Measurements from ENCODE around the gene SLC16A4.
A peak's percentile ranks its signal among the peaks of the same experiment; 100 is the strongest.

Gene SLC16A4

GRCh38 chr1:110393691-110394492 lies 3.1 kb upstream of the SLC16A4 start:
- H3K36me3 ChIP-seq (ENCODE audit: control insufficient read depth in 2 of 2, insufficient read depth in 2 of 2, low read length in 2 of 2) = peaks cover 0 to 2% of the 10 kb centered on the region in 2 donors
- no peak overlapping the region for H3K4me3 ChIP-seq (ENCODE audit: low read length in 2 of 2)
- H3K27me3 ChIP-seq (ENCODE audit: control insufficient read depth in 2 of 2, insufficient read depth in 2 of 2, low read length in 2 of 2) = no peaks in the 10 kb centered on the region
- peaks cover 0 to 6% of the 10 kb centered on the region in 2 donors for H3K4me1 ChIP-seq (ENCODE audit: control insufficient read depth in 2 of 2, insufficient read depth in 2 of 2, low read length in 2 of 2)
- H3K27ac ChIP-seq (ENCODE audit: low read depth in 2 of 2, low read length in 2 of 2) = peak overlapping the region; percentile 9 to 36
- H3K9me3 ChIP-seq (ENCODE audit: control insufficient read depth in 2 of 2, low read length in 2 of 2) = no peaks in the 10 kb centered on the region
- H3K9ac ChIP-seq (ENCODE audit: low read depth in 1 of 2, low read length in 2 of 2) = no peak overlapping the region

GRCh38 chr1:110393286-110393685 lies 2.5 kb upstream of the SLC16A4 start:
- Histone ChIP-seq H3K4me3 (ENCODE audit: low read length in 2 of 2) (no peak overlapping the region), H3K27me3 (ENCODE audit: control insufficient read depth in 2 of 2, insufficient read depth in 2 of 2, low read length in 2 of 2) (no peaks in the 10 kb centered on the region), H3K9me3 (ENCODE audit: control insufficient read depth in 2 of 2, low read length in 2 of 2) (no peaks in the 10 kb centered on the region), H3K36me3 (ENCODE audit: control insufficient read depth in 2 of 2, insufficient read depth in 2 of 2, low read length in 2 of 2) (peaks cover 0 to 2% of the 10 kb centered on the region in 2 donors), H3K27ac (ENCODE audit: low read depth in 2 of 2, low read length in 2 of 2) (peak overlapping the region in 1 of 2 donors; percentile 9), H3K4me1 (ENCODE audit: control insufficient read depth in 2 of 2, insufficient read depth in 2 of 2, low read length in 2 of 2) (peaks cover 0 to 6% of the 10 kb centered on the region in 2 donors), H3K9ac (ENCODE audit: low read depth in 1 of 2, low read length in 2 of 2) (no peak overlapping the region)

GRCh38 chr1:110390096-110390495 lies 730 bp downstream of the SLC16A4 start:
- Histone ChIP-seq H3K27me3 (ENCODE audit: control insufficient read depth in 2 of 2, insufficient read depth in 2 of 2, low read length in 2 of 2) (no peaks in the 10 kb centered on the region), H3K27ac (ENCODE audit: low read depth in 2 of 2, low read length in 2 of 2) (no peak overlapping the region), H3K4me1 (ENCODE audit: control insufficient read depth in 2 of 2, insufficient read depth in 2 of 2, low read length in 2 of 2) (peaks cover 0 to 11% of the 10 kb centered on the region in 2 donors), H3K4me3 (ENCODE audit: low read length in 2 of 2) (no peak overlapping the region), H3K36me3 (ENCODE audit: control insufficient read depth in 2 of 2, insufficient read depth in 2 of 2, low read length in 2 of 2) (peaks cover 0 to under 1% of the 10 kb centered on the region in 2 donors), H3K9me3 (ENCODE audit: control insufficient read depth in 2 of 2, low read length in 2 of 2) (no peaks in the 10 kb centered on the region), H3K9ac (ENCODE audit: low read depth in 1 of 2, low read length in 2 of 2) (no peak overlapping the region)

- Histone ChIP-seq H3K9ac (ENCODE audit: low read depth in 1 of 2, low read length in 2 of 2) (no peak overlapping the region), H3K36me3 (ENCODE audit: control insufficient read depth in 2 of 2, insufficient read depth in 2 of 2, low read length in 2 of 2) (no peaks in the 10 kb centered on the region), H3K4me1 (ENCODE audit: control insufficient read depth in 2 of 2, insufficient read depth in 2 of 2, low read length in 2 of 2) (peaks cover 0 to 13% of the 10 kb centered on the region in 2 donors), H3K9me3 (ENCODE audit: control insufficient read depth in 2 of 2, low read length in 2 of 2) (no peaks in the 10 kb centered on the region), H3K4me3 (ENCODE audit: low read length in 2 of 2) (no peak overlapping the region), H3K27ac (ENCODE audit: low read depth in 2 of 2, low read length in 2 of 2) (no peak overlapping the region), H3K27me3 (ENCODE audit: control insufficient read depth in 2 of 2, insufficient read depth in 2 of 2, low read length in 2 of 2) (no peaks in the 10 kb centered on the region)
These were observed 3.6 kb downstream of the SLC16A4 start for GRCh38 chr1:110387048-110387754.

- Histone ChIP-seq H3K27me3 (ENCODE audit: control insufficient read depth in 2 of 2, insufficient read depth in 2 of 2, low read length in 2 of 2) (no peaks in the 10 kb centered on the region), H3K4me3 (ENCODE audit: low read length in 2 of 2) (peak overlapping the region in 1 of 2 donors; percentile 20), H3K9me3 (ENCODE audit: control insufficient read depth in 2 of 2, low read length in 2 of 2) (no peaks in the 10 kb centered on the region), H3K36me3 (ENCODE audit: control insufficient read depth in 2 of 2, insufficient read depth in 2 of 2, low read length in 2 of 2) (no peaks in the 10 kb centered on the region), H3K27ac (ENCODE audit: low read depth in 2 of 2, low read length in 2 of 2) (peak overlapping the region in 1 of 2 donors; percentile 33), H3K4me1 (ENCODE audit: control insufficient read depth in 2 of 2, insufficient read depth in 2 of 2, low read length in 2 of 2) (peaks cover 0 to 13% of the 10 kb centered on the region in 2 donors), H3K9ac (ENCODE audit: low read depth in 1 of 2, low read length in 2 of 2) (no peak overlapping the region)
These were observed 5.5 kb downstream of the SLC16A4 start for GRCh38 chr1:110385369-110385768.

- Histone ChIP-seq H3K9me3 (ENCODE audit: control insufficient read depth in 2 of 2, low read length in 2 of 2) (no peaks in the 10 kb centered on the region), H3K36me3 (ENCODE audit: control insufficient read depth in 2 of 2, insufficient read depth in 2 of 2, low read length in 2 of 2) (no peaks in the 10 kb centered on the region), H3K9ac (ENCODE audit: low read depth in 1 of 2, low read length in 2 of 2) (no peak overlapping the region), H3K4me3 (ENCODE audit: low read length in 2 of 2) (peak overlapping the region; percentile 26 to 45), H3K4me1 (ENCODE audit: control insufficient read depth in 2 of 2, insufficient read depth in 2 of 2, low read length in 2 of 2) (peaks cover 0 to 13% of the 10 kb centered on the region in 2 donors), H3K27ac (ENCODE audit: low read depth in 2 of 2, low read length in 2 of 2) (peak overlapping the region; percentile 45 to 55), H3K27me3 (ENCODE audit: control insufficient read depth in 2 of 2, insufficient read depth in 2 of 2, low read length in 2 of 2) (no peaks in the 10 kb centered on the region)
These were observed 6.1 kb downstream of the SLC16A4 start for GRCh38 chr1:110384581-110385321.

GRCh38 chr1:110383251-110383990 lies 7.4 kb downstream of the SLC16A4 start:
- peaks cover 0 to 13% of the 10 kb centered on the region in 2 donors for H3K4me1 ChIP-seq (ENCODE audit: control insufficient read depth in 2 of 2, insufficient read depth in 2 of 2, low read length in 2 of 2)
- no peak overlapping the region for H3K9ac ChIP-seq (ENCODE audit: low read depth in 1 of 2, low read length in 2 of 2)
- H3K27me3 ChIP-seq (ENCODE audit: control insufficient read depth in 2 of 2, insufficient read depth in 2 of 2, low read length in 2 of 2) = no peaks in the 10 kb centered on the region
- no peak overlapping the region for H3K27ac ChIP-seq (ENCODE audit: low read depth in 2 of 2, low read length in 2 of 2)
- no peaks in the 10 kb centered on the region for H3K9me3 ChIP-seq (ENCODE audit: control insufficient read depth in 2 of 2, low read length in 2 of 2)
- H3K36me3 ChIP-seq (ENCODE audit: control insufficient read depth in 2 of 2, insufficient read depth in 2 of 2, low read length in 2 of 2) = peaks cover 0 to under 1% of the 10 kb centered on the region in 2 donors
- no peak overlapping the region for H3K4me3 ChIP-seq (ENCODE audit: low read length in 2 of 2)

GRCh38 chr1:110380672-110381283 lies 10.0 kb downstream of the SLC16A4 start:
- Histone ChIP-seq H3K27me3 (ENCODE audit: control insufficient read depth in 2 of 2, insufficient read depth in 2 of 2, low read length in 2 of 2) (no peaks in the 10 kb centered on the region), H3K9me3 (ENCODE audit: control insufficient read depth in 2 of 2, low read length in 2 of 2) (no peaks in the 10 kb centered on the region), H3K4me3 (ENCODE audit: low read length in 2 of 2) (no peak overlapping the region), H3K4me1 (ENCODE audit: control insufficient read depth in 2 of 2, insufficient read depth in 2 of 2, low read length in 2 of 2) (peaks cover 0 to 13% of the 10 kb centered on the region in 2 donors), H3K9ac (ENCODE audit: low read depth in 1 of 2, low read length in 2 of 2) (no peak overlapping the region), H3K27ac (ENCODE audit: low read depth in 2 of 2, low read length in 2 of 2) (no peak overlapping the region), H3K36me3 (ENCODE audit: control insufficient read depth in 2 of 2, insufficient read depth in 2 of 2, low read length in 2 of 2) (peaks cover 6 to 15% of the 10 kb centered on the region in 2 donors)

- Histone ChIP-seq H3K4me1 (ENCODE audit: control insufficient read depth in 2 of 2, insufficient read depth in 2 of 2, low read length in 2 of 2) (no peaks in the 10 kb centered on the region), H3K27me3 (ENCODE audit: control insufficient read depth in 2 of 2, insufficient read depth in 2 of 2, low read length in 2 of 2) (no peaks in the 10 kb centered on the region), H3K9me3 (ENCODE audit: control insufficient read depth in 2 of 2, low read length in 2 of 2) (no peaks in the 10 kb centered on the region), H3K27ac (ENCODE audit: low read depth in 2 of 2, low read length in 2 of 2) (no peak overlapping the region), H3K4me3 (ENCODE audit: low read length in 2 of 2) (no peak overlapping the region), H3K36me3 (ENCODE audit: control insufficient read depth in 2 of 2, insufficient read depth in 2 of 2, low read length in 2 of 2) (peaks cover 15 to 28% of the 10 kb centered on the region in 2 donors), H3K9ac (ENCODE audit: low read depth in 1 of 2, low read length in 2 of 2) (no peak overlapping the region)
These were observed 15.3 kb downstream of the SLC16A4 start for GRCh38 chr1:110375490-110375889.

All from mucosa of rectum (tissue), 2 donors.